Uterus (tissue), 2 donors: Measurements from ENCODE around the gene MAP2.

Experiments used
- POLR2A ChIP-seq, 2 donors: fragments of 450-650 bp; IDR thresholded peaks; one replicate each; pipeline ENCODE4 v1.6.1; 2016; ENCODE audit warnings: antibody characterized with exemption in 2 of 2, mild to moderate bottlenecking in 1 of 2, moderate library complexity in 1 of 2
- TF ChIP-seq, protein P1 (sequence below), 4 experiments: fragments of 200-600 bp in 2 of 4; fragments of 450-650 bp in 2 of 4; sonication (generic) in 2 of 4; IDR thresholded peaks; one replicate each; pipeline ENCODE4 v1.5.1; 2016 to 2019; ENCODE audit warnings: antibody characterized with exemption in 4 of 4, mild to moderate bottlenecking in 2 of 4, moderate library complexity in 1 of 4

DNA sequence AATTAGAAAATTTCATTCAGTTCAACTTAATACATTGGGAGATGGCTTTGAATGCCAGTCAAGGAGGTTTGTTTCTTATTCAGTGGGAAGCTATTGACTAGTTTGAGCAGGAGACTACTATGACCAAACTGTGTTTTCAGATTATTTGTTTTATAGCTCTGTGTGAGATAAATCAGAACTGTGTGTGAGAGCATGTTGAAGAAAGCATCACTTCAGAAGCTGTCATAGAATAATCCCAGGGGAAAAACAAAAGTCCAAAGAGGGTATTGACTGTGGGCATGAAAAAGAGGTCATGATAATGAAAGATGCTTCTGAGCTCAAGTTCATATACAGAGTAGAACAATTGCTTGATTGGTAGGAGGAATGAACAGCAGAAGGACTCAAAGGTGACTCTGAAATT lies 160.6 kb downstream of the MAP2 start:
- TF ChIP-seq, protein P1, sequence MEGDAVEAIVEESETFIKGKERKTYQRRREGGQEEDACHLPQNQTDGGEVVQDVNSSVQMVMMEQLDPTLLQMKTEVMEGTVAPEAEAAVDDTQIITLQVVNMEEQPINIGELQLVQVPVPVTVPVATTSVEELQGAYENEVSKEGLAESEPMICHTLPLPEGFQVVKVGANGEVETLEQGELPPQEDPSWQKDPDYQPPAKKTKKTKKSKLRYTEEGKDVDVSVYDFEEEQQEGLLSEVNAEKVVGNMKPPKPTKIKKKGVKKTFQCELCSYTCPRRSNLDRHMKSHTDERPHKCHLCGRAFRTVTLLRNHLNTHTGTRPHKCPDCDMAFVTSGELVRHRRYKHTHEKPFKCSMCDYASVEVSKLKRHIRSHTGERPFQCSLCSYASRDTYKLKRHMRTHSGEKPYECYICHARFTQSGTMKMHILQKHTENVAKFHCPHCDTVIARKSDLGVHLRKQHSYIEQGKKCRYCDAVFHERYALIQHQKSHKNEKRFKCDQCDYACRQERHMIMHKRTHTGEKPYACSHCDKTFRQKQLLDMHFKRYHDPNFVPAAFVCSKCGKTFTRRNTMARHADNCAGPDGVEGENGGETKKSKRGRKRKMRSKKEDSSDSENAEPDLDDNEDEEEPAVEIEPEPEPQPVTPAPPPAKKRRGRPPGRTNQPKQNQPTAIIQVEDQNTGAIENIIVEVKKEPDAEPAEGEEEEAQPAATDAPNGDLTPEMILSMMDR (IDR thresholded peaks at IDR 0.05), result no peak
- no peak for TF ChIP-seq POLR2A (IDR thresholded peaks at IDR 0.05)
